Glomerular visceral epithelial cell (primary cell): ENCODE data around the gene ZNF791.
A peak's percentile ranks its signal among the peaks of the same experiment; 100 is the strongest.
"Not testable (repeated sequence)": the region's sequence is repeated elsewhere in the genome, so short reads cannot be mapped to it uniquely, and the experiment has no call there.

ENCODE experiments used
- DNase-seq: peaks from one replicate; pipeline ENCODE4 v3.0.0-alpha.2; 2016; ENCODE audit errors: extremely low spot score

Gene ZNF791

DNA sequence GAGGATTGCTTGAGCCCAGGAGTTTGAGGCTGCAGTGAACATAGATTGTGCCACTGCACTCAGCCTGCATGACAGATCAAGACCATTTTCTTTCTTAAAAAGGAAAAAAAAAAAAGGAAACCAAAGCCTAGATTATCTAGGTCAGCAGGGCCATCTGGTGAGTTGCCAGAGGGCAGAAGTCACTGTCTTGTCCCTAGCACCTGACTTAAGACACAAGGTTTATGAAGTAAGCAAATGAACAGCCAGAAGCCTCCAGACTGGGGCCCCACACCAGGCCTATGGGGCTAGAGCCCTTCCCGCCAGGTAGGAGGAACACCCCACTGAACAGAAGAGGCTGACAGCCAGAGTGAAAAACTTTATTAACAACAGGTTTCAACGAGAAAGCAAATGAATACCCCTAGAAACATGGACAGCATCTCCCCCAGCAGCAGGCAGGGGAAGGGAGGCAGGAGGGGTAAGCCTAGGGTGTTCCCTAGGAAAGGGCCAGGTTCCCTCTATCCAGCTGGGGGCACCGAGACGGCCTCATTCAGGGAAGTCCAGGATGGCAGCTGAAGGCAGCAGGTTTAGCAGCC, 57.1 kb downstream of the ZNF791 start:
- DNase-seq: no peak

DNA sequence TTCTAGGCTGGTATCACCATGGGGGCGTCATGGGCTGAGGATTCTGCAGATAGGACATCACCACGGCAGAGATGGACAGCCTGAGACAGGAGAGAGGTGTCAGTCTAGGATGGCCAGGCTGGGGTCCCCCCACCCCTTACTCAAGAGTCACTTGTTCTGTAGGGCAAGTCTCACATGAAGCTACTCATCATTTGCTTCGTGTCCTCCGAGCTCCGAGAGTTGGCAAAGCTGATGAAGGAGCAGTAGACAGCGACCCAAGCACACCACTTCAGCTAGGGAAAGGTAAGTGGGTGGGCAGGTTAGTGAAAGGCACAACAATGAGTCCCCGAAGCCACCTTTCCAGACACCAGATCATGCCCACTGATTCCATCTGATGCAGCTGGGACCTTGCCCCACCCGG, 57.6 kb downstream of the ZNF791 start:
- DNase-seq: no peak

DNA sequence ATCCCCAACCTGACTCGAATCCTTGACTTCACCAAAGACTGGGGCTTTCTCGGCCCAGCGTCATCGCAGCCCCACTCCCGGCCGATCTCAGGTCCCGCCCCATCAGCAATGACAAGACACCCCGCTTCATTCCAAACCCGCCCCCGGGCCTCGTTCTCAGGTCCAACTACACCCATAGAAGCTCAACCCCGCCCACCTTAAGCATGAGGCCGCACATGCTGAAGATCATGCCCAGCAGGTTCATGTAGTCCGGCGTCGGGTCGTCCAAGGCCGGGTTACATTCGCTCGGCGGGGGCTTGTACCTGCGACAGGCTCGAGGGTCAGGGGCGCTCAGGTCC, 58.2 kb downstream of the ZNF791 start:
- peak; percentile 62 for DNase-seq

DNA sequence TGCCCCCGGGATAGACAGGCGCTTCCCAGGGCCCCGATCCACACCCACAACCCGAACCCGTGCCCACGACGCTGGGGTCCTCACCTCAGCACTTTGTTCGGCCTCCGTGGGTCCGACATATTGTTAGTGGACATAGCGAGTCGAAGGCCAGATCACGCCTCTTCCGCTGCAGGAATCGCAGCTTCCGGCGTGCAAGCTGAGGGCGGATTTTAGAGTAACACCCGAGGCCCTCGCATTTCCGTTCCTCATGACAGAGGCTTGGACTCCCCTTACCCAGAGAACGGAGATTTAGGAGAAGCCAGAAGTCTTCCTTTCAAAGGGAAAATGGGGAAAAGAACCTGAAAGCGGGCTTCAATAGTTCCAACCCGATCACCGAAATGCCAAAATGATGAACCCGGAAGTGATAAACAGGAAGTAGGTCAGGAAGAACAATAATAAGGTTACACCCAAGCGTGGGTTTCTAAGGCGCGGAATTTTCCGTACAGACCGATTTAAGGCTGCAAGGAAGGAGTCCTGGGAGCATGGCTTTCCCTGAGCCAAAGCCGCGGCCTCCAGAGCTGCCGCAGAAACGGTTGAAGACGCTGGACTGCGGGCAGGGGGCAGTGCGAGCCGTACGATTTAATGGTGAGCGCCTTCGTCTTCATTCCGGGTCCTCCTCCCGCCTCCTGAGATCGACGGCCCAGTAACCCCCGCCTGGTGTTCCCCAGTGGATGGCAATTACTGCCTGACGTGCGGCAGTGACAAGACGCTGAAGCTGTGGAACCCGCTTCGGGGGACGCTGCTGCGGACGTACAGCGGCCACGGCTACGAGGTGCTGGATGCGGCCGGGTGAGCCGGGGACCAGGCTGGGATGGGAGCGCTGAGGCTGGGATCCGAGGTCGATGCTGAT, 58.8 kb downstream of the ZNF791 start:
- peak; percentile 79 for DNase-seq

DNA sequence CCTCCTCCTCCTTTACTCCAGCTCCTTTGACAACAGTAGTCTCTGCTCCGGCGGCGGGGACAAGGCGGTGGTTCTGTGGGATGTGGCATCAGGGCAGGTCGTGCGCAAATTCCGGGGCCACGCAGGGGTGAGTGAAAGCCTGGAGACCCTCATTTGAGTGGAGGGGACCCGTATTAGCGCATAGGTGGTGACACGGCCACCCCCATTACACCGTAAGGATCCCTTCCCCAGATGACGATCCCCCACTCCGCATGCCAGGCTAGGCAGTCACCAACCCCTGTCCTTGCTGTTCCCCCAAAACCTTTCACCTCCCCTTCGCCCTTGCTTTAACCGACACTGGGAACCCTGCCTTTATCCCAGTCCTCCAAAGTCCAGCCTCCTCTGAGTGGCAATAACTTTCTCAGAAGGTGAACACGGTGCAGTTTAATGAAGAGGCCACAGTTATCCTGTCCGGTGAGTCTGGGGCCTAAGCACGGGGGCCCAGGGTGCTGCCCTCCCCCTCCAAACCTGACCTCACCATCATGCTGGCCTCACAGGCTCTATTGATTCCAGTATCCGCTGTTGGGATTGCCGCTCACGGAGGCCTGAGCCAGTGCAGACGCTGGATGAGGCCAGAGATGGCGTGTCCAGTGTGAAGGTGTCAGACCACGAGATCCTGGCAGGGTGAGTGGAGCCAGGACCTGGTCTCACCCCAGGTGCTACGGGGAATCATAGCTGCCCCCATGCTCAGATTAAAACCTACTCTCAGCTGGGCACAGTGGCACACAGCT, 59.6 kb downstream of the ZNF791 start:
- DNase-seq: no peak

DNA sequence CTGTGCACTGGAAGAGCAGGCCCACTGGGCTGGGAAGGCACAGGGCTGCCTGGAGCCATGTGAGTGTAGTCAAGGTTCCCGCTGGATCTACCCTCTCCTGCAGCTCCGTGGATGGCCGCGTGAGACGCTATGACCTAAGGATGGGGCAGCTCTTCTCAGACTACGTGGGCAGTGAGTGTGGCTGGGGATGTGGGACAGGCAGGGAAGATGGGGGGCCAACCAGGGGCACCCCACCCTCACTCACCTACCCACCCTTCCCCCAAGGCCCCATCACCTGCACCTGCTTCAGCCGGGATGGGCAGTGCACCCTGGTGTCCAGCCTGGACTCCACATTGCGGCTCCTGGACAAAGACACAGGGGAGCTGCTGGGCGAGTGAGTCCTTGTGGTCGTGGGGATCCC, 62.0 kb downstream of the ZNF791 start:
- DNase-seq: no peak

DNA sequence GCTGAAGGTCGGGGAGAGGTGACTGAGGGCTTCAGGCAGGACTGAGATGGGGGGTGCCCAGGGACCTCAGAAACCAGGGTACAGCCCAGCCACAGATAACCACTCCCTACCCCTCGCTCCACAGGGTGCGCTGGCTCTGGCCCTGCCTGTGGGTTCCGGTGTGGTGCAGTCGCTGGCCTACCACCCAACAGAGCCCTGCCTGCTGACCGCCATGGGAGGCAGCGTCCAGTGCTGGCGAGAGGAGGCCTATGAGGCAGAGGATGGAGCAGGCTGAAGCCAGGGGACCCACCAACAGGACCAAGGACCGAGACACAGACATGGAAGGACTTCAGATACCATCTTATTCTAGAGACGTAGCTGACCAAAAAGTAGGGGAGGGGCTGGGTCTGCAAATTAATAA, 64.7 kb downstream of the ZNF791 start:
- DNase-seq: no peak

DNA sequence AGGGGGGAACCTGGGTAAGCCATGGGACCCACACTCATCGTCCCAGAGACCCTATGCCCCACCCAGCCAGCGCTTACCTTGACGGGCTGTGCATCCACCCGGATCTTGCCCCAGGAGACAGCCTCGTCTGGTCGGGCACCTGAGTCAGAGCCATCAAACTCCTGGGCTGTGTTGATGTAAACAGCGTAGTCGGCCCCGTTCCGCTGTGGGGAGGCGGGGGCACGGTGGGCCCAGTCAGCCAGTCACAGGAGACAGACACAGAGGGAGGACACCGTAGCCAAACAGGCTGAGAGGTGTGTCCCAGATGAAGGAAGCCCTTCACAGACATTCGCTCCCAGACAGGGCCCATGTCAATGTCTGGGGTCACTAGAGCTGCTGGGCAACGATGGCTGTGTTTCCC, 65.2 kb downstream of the ZNF791 start:
- no peak for DNase-seq

DNA sequence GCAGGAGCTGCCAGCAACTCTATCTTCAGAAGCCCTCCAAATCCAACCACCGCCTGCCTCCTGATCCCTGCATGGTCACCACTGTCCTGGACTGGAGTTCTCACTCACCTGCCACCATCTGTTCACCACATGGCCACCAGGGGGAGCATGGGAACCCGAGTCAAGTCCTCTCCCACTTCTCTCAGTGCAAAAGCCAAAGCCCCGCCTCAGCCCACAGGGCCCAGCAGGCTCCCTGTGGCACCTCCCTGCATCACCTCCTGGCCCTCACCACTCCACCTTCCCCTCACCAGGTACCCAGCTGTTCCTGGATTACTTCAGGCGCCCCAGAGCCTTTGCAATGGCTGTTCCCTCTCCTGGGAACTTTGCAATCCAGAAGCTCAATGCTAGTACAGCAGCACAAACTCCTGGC, 65.7 kb downstream of the ZNF791 start:
- DNase-seq: peak; percentile 85

DNA sequence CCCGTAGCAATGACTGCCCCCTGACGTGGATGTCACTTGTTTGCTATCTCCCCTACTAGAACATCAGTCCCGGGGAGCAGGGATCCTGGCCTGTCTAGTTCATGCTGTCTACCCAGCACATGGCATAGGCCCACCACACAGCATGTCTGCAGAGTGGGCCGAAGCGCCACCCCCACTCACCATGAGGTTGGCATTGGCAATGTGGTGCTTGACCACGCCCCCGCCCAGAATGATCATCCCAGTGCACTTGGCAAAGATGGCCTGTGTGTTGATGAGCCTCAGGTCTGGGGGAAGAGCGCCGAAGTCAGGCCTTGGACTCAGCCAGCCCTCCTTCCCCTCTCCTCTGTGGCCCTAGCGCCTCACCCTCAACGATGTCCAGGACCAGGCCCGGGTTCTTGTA, 66.2 kb downstream of the ZNF791 start:
- no peak for DNase-seq

DNA sequence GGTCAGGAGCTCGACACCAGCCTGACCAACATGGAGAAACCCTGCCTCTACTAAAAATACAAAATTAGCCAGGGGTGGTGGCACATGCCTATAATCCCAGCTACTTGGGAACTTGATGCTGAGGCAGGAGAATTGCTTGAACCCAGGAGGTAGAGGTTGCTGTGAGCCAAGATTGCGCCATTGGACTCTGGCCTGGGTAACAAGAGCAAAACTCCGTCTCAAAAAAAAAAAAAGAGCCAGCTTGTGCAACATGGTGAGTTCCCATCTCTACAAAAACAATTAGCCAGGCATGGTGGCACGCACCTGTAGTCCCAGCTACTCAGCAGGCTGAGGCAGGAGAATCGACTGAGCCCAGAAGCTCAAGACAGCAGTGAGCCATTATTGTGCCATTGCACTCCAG, 67.3 kb downstream of the ZNF791 start:
- not testable (repeated sequence) for DNase-seq

DNA sequence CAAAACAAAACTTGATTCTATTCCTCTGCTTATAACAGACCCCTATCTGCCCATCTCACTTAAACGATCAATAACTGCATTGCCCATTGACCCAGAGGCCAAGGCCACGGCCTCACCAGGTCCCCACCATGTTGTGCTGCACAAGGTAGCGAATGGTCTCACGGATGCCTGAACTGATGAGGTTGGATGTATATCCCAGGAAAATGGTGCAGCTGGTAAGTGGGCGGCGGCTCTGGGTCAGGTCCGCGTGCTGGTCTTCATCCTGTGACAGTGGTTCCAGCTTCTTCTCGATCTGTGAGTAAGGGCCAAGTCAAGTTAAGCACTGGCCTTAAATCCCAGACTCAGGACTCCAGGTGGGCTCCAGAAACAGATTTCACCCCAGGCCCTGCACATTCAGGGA, 69.3 kb downstream of the ZNF791 start:
- DNase-seq: no peak

DNA sequence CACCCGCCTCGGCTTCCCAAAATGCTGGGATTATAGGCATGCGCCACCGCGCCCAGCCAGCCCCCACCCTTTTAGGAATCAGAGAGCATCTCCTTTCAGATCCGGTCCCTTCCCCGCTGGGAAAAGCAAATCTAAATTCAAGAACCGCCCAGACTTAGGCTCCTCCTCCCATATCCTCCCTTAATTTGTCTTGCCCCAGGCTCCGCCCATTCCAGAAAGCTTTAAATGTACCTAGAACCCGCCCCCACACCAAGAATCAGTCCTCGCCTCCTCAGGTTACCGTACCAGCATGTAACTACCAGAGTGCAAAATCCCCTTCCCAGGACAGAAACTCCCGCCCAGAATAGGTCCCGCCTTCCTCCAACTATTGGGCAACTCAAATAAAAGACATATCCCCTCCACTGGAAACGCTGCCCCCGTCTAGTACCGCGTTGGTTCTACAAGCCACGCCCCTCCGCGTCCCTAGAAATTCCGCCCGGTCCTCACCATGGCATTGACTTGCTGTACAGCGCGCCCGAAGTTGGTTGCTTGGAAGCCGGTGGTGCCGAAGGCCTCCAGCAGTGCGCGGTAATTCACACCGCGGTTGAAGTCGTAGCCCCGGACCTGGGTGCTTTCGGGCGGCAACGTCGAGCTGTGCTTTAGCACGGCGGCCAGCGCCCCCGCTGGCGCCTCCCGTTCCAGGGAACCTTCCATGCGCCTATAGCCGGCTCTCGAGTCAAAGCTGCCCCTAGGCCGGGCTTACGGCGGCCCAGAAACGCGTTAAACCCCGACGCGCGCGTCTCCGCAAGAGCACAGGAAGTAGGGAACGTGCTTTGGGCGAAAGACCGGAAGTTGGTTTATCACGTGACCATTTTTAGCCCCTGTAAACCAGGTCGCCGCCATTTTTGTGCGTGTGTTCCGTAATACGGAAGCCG, 70.6 kb downstream of the ZNF791 start, which contains the start of gene DHPS:
Gene DHPS, minus strand, starts transcription at position 807 of the 914 bp plus-strand sequence. Its CDS starts 114 bp downstream, at position 693.
- DNase-seq: peak; percentile 99
